ENCODE data around the gene DYNC1LI1. TPM values are rescaled to one million over a fixed set of nuclear protein-coding genes. Genes with fewer than 3 reads are reported as not detected.
A peak's percentile ranks its signal among the peaks of the same experiment; 100 is the strongest.

The DYNC1LI1 gene
- total RNA-seq, 1 donor from 2014 or later, result 181 TPM

- Mint-ChIP-seq H3K27me3 (ENCODE audit: unreplicated experiment) (no peaks in the 10 kb centered on the region), H3K4me1 (ENCODE audit: low read depth, unreplicated experiment) (peaks cover 18% of the 10 kb centered on the region), H3K27ac (ENCODE audit: unreplicated experiment) (peak overlapping the region; percentile 73), H3K9me3 (ENCODE audit: unreplicated experiment) (peaks cover 4% of the 10 kb centered on the region), H3K4me3 (ENCODE audit: unreplicated experiment) (peak overlapping the region; percentile 66), H3K36me3 (ENCODE audit: unreplicated experiment) (no peaks in the 10 kb centered on the region)
- no peak for TF ChIP-seq CTCF (IDR thresholded peaks at IDR 0.05; ENCODE audit: partially characterized antibody, unreplicated experiment)
- DNase-seq, result no peak
Observed at GRCh38 chr3:32577581-32578556, 7.2 kb upstream of the DYNC1LI1 start.

GRCh38 chr3:32577174-32577573 is 6.5 kb upstream of the DYNC1LI1 start:
- DNase-seq, result no peak
- Mint-ChIP-seq H3K36me3 (ENCODE audit: unreplicated experiment) (no peaks in the 10 kb centered on the region), H3K27ac (ENCODE audit: unreplicated experiment) (peak overlapping the region; percentile 73), H3K9me3 (ENCODE audit: unreplicated experiment) (peaks cover 4% of the 10 kb centered on the region), H3K27me3 (ENCODE audit: unreplicated experiment) (no peaks in the 10 kb centered on the region), H3K4me1 (ENCODE audit: low read depth, unreplicated experiment) (peaks cover 23% of the 10 kb centered on the region), H3K4me3 (ENCODE audit: unreplicated experiment) (no peak overlapping the region)
- TF ChIP-seq CTCF (IDR thresholded peaks at IDR 0.05; ENCODE audit: partially characterized antibody, unreplicated experiment), result no peak

- H3K27ac Mint-ChIP-seq (ENCODE audit: unreplicated experiment), result no peak overlapping the region
- H3K36me3 Mint-ChIP-seq (ENCODE audit: unreplicated experiment), result no peaks in the 10 kb centered on the region
- no peak overlapping the region for H3K4me3 Mint-ChIP-seq (ENCODE audit: unreplicated experiment)
- no peak for TF ChIP-seq CTCF (IDR thresholded peaks at IDR 0.05; ENCODE audit: partially characterized antibody, unreplicated experiment)
- peaks cover 2% of the 10 kb centered on the region for H3K27me3 Mint-ChIP-seq (ENCODE audit: unreplicated experiment)
- no peak for DNase-seq
- peaks cover 7% of the 10 kb centered on the region for H3K9me3 Mint-ChIP-seq (ENCODE audit: unreplicated experiment)
- peaks cover 21% of the 10 kb centered on the region for H3K4me1 Mint-ChIP-seq (ENCODE audit: low read depth, unreplicated experiment)
Observed at GRCh38 chr3:32575451-32576113, 4.9 kb upstream of the DYNC1LI1 start.

- no peak for TF ChIP-seq CTCF (IDR thresholded peaks at IDR 0.05; ENCODE audit: partially characterized antibody, unreplicated experiment)
- H3K9me3 Mint-ChIP-seq (ENCODE audit: unreplicated experiment), result peaks cover 15% of the 10 kb centered on the region
- H3K36me3 Mint-ChIP-seq (ENCODE audit: unreplicated experiment), result no peaks in the 10 kb centered on the region
- peaks cover 17% of the 10 kb centered on the region for H3K4me1 Mint-ChIP-seq (ENCODE audit: low read depth, unreplicated experiment)
- peak overlapping the region; percentile 88 for H3K27ac Mint-ChIP-seq (ENCODE audit: unreplicated experiment)
- peaks cover 6% of the 10 kb centered on the region for H3K27me3 Mint-ChIP-seq (ENCODE audit: unreplicated experiment)
- no peak for DNase-seq
- peak overlapping the region; percentile 93 for H3K4me3 Mint-ChIP-seq (ENCODE audit: unreplicated experiment)
Observed at GRCh38 chr3:32571192-32571485, 481 bp upstream of the DYNC1LI1 start.

Data from glutamatergic neuron (in vitro differentiated cells).